Measurements from ENCODE around the gene GPR37. TPM values are rescaled to one million over a fixed set of nuclear protein-coding genes. Genes with fewer than 3 reads are reported as not detected.

GPR37 gene
- total RNA-seq, 3 donors from 2014 or later = 0.93 to 1.2 (median 1.1) TPM

DNA sequence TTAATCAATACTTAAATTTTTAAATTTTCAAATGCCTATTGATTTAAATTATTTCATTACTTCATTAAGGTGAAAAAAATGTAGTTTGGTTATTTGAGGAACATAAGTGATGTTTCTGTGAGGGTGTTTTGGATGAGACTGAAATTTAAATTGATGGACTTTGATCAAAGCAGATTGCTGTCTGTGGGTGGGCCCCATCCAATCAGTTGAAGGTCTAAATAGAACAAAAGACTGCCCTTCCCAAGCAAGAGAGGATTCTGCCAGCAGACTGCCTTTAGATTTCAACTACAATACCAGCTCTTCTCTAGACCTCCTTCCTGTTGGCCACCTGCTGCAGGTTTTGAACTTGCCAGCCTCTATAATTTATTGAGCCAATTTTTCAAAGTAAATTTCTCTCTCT, 14.5 kb upstream of the GPR37 start:
- no peak for ATAC-seq
- Histone ChIP-seq H3K9me3 (no peaks in the 10 kb centered on the region), H3K4me3 (no peak overlapping the region), H3K4me1 (ENCODE audit: low read depth) (no peaks in the 10 kb centered on the region), H3K36me3 (ENCODE audit: low read depth) (no peaks in the 10 kb centered on the region)
- TF ChIP-seq, protein P1, sequence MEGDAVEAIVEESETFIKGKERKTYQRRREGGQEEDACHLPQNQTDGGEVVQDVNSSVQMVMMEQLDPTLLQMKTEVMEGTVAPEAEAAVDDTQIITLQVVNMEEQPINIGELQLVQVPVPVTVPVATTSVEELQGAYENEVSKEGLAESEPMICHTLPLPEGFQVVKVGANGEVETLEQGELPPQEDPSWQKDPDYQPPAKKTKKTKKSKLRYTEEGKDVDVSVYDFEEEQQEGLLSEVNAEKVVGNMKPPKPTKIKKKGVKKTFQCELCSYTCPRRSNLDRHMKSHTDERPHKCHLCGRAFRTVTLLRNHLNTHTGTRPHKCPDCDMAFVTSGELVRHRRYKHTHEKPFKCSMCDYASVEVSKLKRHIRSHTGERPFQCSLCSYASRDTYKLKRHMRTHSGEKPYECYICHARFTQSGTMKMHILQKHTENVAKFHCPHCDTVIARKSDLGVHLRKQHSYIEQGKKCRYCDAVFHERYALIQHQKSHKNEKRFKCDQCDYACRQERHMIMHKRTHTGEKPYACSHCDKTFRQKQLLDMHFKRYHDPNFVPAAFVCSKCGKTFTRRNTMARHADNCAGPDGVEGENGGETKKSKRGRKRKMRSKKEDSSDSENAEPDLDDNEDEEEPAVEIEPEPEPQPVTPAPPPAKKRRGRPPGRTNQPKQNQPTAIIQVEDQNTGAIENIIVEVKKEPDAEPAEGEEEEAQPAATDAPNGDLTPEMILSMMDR (IDR thresholded peaks at IDR 0.05) = no peak
- intact Hi-C loops (cut with DNase I, micrococcal nuclease) = loop anchor here in 1 of 2 donors (10.0 kb wide), 1 partner anchor 625 kb away; no protein-coding TSS in a partner anchor
- DNase-seq = no peak

- DNase-seq (no peak), ATAC-seq (no peak)
- Histone ChIP-seq H3K36me3 (ENCODE audit: low read depth) (no peaks in the 10 kb centered on the region), H3K4me3 (no peak overlapping the region), H3K4me1 (ENCODE audit: low read depth) (no peaks in the 10 kb centered on the region), H3K9me3 (no peaks in the 10 kb centered on the region)
- intact Hi-C loops (cut with DNase I, micrococcal nuclease) = loop anchor here in 1 of 2 donors (10.0 kb wide), 1 partner anchor 625 kb away; no protein-coding TSS in a partner anchor
- TF ChIP-seq, protein P1 (IDR thresholded peaks at IDR 0.05) = no peak
Observed at GRCh38 chr7:124779620-124780019, 14.0 kb upstream of the GPR37 start.

DNA sequence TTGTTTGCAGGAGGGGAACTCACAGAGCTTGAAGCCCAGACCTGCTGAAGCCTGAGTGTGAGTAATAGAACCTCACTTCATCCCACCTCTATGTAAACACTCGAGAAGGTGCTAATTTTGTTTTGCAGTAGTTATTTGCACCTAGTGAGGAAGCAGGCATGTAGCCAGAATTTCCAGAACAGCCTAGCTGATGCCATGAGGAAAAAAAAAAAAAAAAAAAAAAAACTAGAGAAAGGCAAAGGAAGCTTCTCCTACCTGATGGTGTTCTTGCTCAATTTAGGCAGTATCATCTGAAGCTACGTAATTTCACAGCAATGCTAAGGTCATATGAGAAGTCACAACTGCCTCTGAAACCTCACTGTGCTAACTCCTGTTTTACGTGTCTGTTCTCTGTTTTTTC, 13.6 kb upstream of the GPR37 start:
- Histone ChIP-seq H3K4me3 (no peak overlapping the region), H3K9me3 (no peaks in the 10 kb centered on the region), H3K36me3 (ENCODE audit: low read depth) (no peaks in the 10 kb centered on the region), H3K4me1 (ENCODE audit: low read depth) (no peaks in the 10 kb centered on the region)
- intact Hi-C loops (cut with DNase I, micrococcal nuclease) = no loop called here
- TF ChIP-seq, protein P1 (IDR thresholded peaks at IDR 0.05) = no peak
- ATAC-seq = no peak
- DNase-seq = no peak

DNA sequence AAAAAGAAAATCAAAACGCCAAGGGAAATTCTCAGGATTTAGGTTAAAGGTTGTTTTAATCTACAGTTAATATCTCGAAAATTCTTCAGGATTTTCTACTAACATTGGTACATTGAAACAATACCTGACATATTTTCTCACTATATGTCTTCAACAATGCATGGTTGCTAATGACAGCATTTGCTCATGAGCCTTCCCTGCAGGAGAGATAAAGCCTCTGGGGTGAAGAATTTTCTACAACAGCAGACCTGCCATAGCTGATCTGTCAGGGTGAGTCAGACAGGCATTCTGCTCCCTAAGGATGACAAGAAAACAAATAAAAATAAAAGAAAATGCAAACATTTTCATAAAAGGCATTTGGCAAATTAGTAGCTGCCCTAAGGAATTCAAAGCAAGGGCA, 11.7 kb upstream of the GPR37 start:
- intact Hi-C loops (cut with DNase I, micrococcal nuclease) = no loop called here
- TF ChIP-seq, protein P1 (IDR thresholded peaks at IDR 0.05) = no peak

DNA sequence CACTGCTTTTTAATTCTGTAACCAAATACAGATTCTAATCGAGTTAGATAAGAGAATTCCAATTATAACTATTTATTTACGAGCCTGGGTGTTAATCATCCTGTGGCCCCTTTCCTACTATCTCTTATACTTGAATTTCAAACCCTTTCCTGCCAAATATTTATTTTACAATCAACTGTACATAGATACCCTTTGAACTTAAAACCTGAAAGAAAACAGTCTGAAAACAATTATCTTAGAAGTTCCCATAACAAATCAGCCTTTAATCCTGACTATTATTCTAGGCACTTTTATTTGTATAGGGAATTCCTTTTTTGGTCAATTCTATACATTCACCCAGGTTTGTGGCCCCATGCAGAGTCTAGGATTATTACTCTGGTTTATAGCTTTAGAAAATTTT, 10.6 kb upstream of the GPR37 start:
- no peak overlapping the region for H3K4me3 ChIP-seq
- DNase-seq = no peak
- no peaks in the 10 kb centered on the region for H3K4me1 ChIP-seq (ENCODE audit: low read depth)
- H3K9me3 ChIP-seq = no peaks in the 10 kb centered on the region
- no peak for ATAC-seq
- intact Hi-C loops (cut with DNase I, micrococcal nuclease) = no loop called here
- no peaks in the 10 kb centered on the region for H3K36me3 ChIP-seq (ENCODE audit: low read depth)
- TF ChIP-seq, protein P1 (IDR thresholded peaks at IDR 0.05) = no peak

More for the DNA sequence above, 11.7 kb upstream of the GPR37 start:
- Histone ChIP-seq H3K36me3 (ENCODE audit: low read depth) (no peaks in the 10 kb centered on the region), H3K4me3 (no peak overlapping the region), H3K9me3 (no peaks in the 10 kb centered on the region), H3K4me1 (ENCODE audit: low read depth) (no peaks in the 10 kb centered on the region)
- no peak for ATAC-seq
- no peak for DNase-seq

- Histone ChIP-seq H3K4me3 (no peak overlapping the region), H3K36me3 (ENCODE audit: low read depth) (no peaks in the 10 kb centered on the region), H3K4me1 (ENCODE audit: low read depth) (no peaks in the 10 kb centered on the region), H3K9me3 (no peaks in the 10 kb centered on the region)
- DNase-seq = no peak
- TF ChIP-seq, protein P1 (IDR thresholded peaks at IDR 0.05) = no peak
- intact Hi-C loops (cut with DNase I, micrococcal nuclease) = no loop called here
- ATAC-seq = no peak
Observed at GRCh38 chr7:124775422-124775821, 9.8 kb upstream of the GPR37 start.
